HL-60 (cell line): ENCODE measurements around the gene BRSK1.

ENCODE experiments used
- CTCF ChIP-seq: IDR thresholded peaks from one replicate; pipeline ENCODE4 v1.5.1; 2011; ENCODE audit warnings: low read length, control low read depth, inconsistent platforms; ENCODE audit not compliant: insufficient read depth
- GABPA ChIP-seq: IDR thresholded peaks from 2 replicates; pipeline ENCODE4 v1.6.1; 2012; ENCODE audit warnings: low read depth
- POLR2AphosphoS5 ChIP-seq: IDR thresholded peaks from 2 replicates; pipeline ENCODE4 v1.6.1; 2012; ENCODE audit warnings: low read depth
- REST ChIP-seq: IDR thresholded peaks from 2 replicates; pipeline ENCODE4 v1.6.1; 2012; ENCODE audit warnings: low read depth; ENCODE audit not compliant: insufficient replicate concordance
- SPI1 ChIP-seq: IDR thresholded peaks from 2 replicates; pipeline ENCODE4 v1.6.1; 2012; ENCODE audit warnings: low read depth, mild to moderate bottlenecking, borderline replicate concordance

GRCh38 chr19:55309448-55309847 is 25.7 kb downstream of the BRSK1 start:
- TF ChIP-seq CTCF = no peak
- no peak for TF ChIP-seq POLR2AphosphoS5
- TF ChIP-seq REST = no peak
- no peak for TF ChIP-seq GABPA
- TF ChIP-seq SPI1 = no peak
